Measurements from ENCODE around the gene TRERF1.

GRCh38 chr6:42344756-42345155, 107.0 kb downstream of the TRERF1 start:
- TF ChIP-seq CTCF (IDR thresholded peaks at IDR 0.05; ENCODE audit: poor library complexity) (no peak), EZH2 (IDR thresholded peaks at IDR 0.05; ENCODE audit: borderline replicate concordance) (no peak), EZH2phosphoT487 (IDR thresholded peaks at IDR 0.05; ENCODE audit: low read depth, severe bottlenecking, unreplicated experiment) (no peak)
